ENCODE data around the gene GJB1.
"Not testable (repeated sequence)": the region's sequence is repeated elsewhere in the genome, so short reads cannot be mapped to it uniquely, and the experiment has no call there.

GJB1 gene

GRCh38 chrX:71256051-71256450, 33.0 kb downstream of the GJB1 start:
- H3K27me3 Mint-ChIP-seq: peaks cover 11% of the 10 kb centered on the region
- peaks cover 6% of the 10 kb centered on the region for H3K36me3 Mint-ChIP-seq (ENCODE audit: low read depth)
- H3K4me1 Mint-ChIP-seq (ENCODE audit: low read depth): peaks cover 32% of the 10 kb centered on the region
- DNase-seq: no peak
- H3K4me3 Mint-ChIP-seq: no peak overlapping the region
- no peaks in the 10 kb centered on the region for H3K9me3 Mint-ChIP-seq
- H3K27ac Mint-ChIP-seq: no peak overlapping the region

GRCh38 chrX:71256856-71257255, 33.8 kb downstream of the GJB1 start:
- DNase-seq: no peak
- H3K4me3 Mint-ChIP-seq: no peak overlapping the region
- H3K9me3 Mint-ChIP-seq: no peaks in the 10 kb centered on the region
- peaks cover 3% of the 10 kb centered on the region for H3K36me3 Mint-ChIP-seq (ENCODE audit: low read depth)
- peaks cover 10% of the 10 kb centered on the region for H3K27me3 Mint-ChIP-seq
- H3K27ac Mint-ChIP-seq: no peak overlapping the region
- H3K4me1 Mint-ChIP-seq (ENCODE audit: low read depth): peaks cover 24% of the 10 kb centered on the region

- H3K27ac Mint-ChIP-seq; H3K9me3 Mint-ChIP-seq; H3K4me3 Mint-ChIP-seq; H3K27me3 Mint-ChIP-seq; H3K36me3 Mint-ChIP-seq (ENCODE audit: low read depth); DNase-seq; H3K4me1 Mint-ChIP-seq (ENCODE audit: low read depth): not testable (repeated sequence)
These were observed 45.6 kb downstream of the GJB1 start for GRCh38 chrX:71268624-71269023.

GRCh38 chrX:71269801-71270395, 46.9 kb downstream of the GJB1 start:
- no peak for DNase-seq
- Mint-ChIP-seq H3K36me3 (ENCODE audit: low read depth) (no peaks in the 10 kb centered on the region), H3K27ac (no peak overlapping the region), H3K27me3 (no peaks in the 10 kb centered on the region), H3K9me3 (no peaks in the 10 kb centered on the region), H3K4me3 (no peak overlapping the region), H3K4me1 (ENCODE audit: low read depth) (no peaks in the 10 kb centered on the region)

- not testable (repeated sequence) for H3K27me3 Mint-ChIP-seq; DNase-seq; H3K36me3 Mint-ChIP-seq (ENCODE audit: low read depth); H3K27ac Mint-ChIP-seq; H3K9me3 Mint-ChIP-seq; H3K4me3 Mint-ChIP-seq; H3K4me1 Mint-ChIP-seq (ENCODE audit: low read depth)
These were observed 49.3 kb downstream of the GJB1 start for GRCh38 chrX:71272313-71272712.
